A673 (cell line): ENCODE results near the gene SRXN1. TPM values are rescaled to one million over a fixed set of nuclear protein-coding genes. Genes with fewer than 3 reads are reported as not detected.

Experiments
- BruUV-seq: library from RNA; stranded (reverse); fragments of 400-500 nt; replicated peaks from 2 replicates; lab custom pipeline; 2021; lab: Mats Ljungman, UMichigan
- CTCF ChIA-PET: fragments of 300-600 bp; sonication (Branson Sonifier 250); formaldehyde crosslinking; loops from one replicate; lab custom pipeline; 2022; ENCODE audit warnings: antibody characterized with exemption; lab: Charles Lee
- POLR2A ChIA-PET: fragments of 300-600 bp; sonication (Branson Sonifier 250); formaldehyde crosslinking; loops from one replicate; lab custom pipeline; 2022; ENCODE audit warnings: antibody characterized with exemption; ENCODE audit not compliant: low non-redundant PET; lab: Charles Lee
- DNase-seq: peaks from one replicate; pipeline ENCODE4 v3.0.0-alpha.2; 2015; ENCODE audit warnings: low spot score
- H3K27ac ChIP-seq: fragments of 200-600 bp; sonication (generic); 2 replicates; pipeline ENCODE4 v1.5.1; 2016; ENCODE audit warnings: mixed run types, low read depth, mild to moderate bottlenecking, mixed read lengths, antibody characterized with exemption, low read length; ENCODE audit not compliant: poor library complexity, severe bottlenecking
- H3K27me3 ChIP-seq: fragments of 200-600 bp; sonication (generic); replicated peaks from 2 replicates; pipeline ENCODE4 v1.6.1; 2017; ENCODE audit warnings: mixed run types, low read depth, mild to moderate bottlenecking, mixed read lengths, antibody characterized with exemption, low read length; ENCODE audit not compliant: insufficient read depth, poor library complexity
- H3K36me3 ChIP-seq: fragments of 200-600 bp; sonication (generic); 2 replicates; pipeline ENCODE4 v1.6.1; 2016; ENCODE audit warnings: mixed run types, mild to moderate bottlenecking, mixed read lengths, antibody characterized with exemption, low read length; ENCODE audit not compliant: insufficient read depth, poor library complexity, severe bottlenecking
- H3K4me1 ChIP-seq: fragments of 200-600 bp; sonication (generic); 2 replicates; pipeline ENCODE4 v1.6.1; 2017; ENCODE audit warnings: mixed run types, mild to moderate bottlenecking, mixed read lengths, antibody characterized with exemption, low read length; ENCODE audit not compliant: insufficient read depth, poor library complexity, severe bottlenecking
- H3K4me3 ChIP-seq: fragments of 200-600 bp; sonication (generic); 2 replicates; pipeline ENCODE4 v1.5.1; 2016; ENCODE audit warnings: low read depth, mixed run types, mild to moderate bottlenecking, mixed read lengths, low read length; ENCODE audit not compliant: poor library complexity, severe bottlenecking
- H3K9me3 ChIP-seq: fragments of 200-600 bp; sonication (generic); 2 replicates; pipeline ENCODE4 v1.6.1; 2016; ENCODE audit warnings: mixed run types, low read depth, mild to moderate bottlenecking, mixed read lengths, antibody characterized with exemption, low read length; ENCODE audit not compliant: poor library complexity, severe bottlenecking
- CTCF ChIP-seq: fragments of 300-800, 200-600 bp; sonication (generic); conservative IDR thresholded peaks from 2 replicates; pipeline ENCODE4 v1.5.1; 2017; ENCODE audit warnings: low read depth, mild to moderate bottlenecking, antibody characterized with exemption, low read length, moderate library complexity, mixed read lengths
- EZH2 ChIP-seq: fragments of 200-600 bp; sonication (generic); IDR thresholded peaks from 2 replicates; pipeline ENCODE4 v1.6.1; 2017; ENCODE audit warnings: borderline replicate concordance, low read depth, mild to moderate bottlenecking, mixed read lengths, antibody characterized with exemption, low read length; ENCODE audit not compliant: poor library complexity, severe bottlenecking
- intact Hi-C: fragments of 100-400 bp; cut with micrococcal nuclease; formaldehyde crosslinking; loops from one replicate; pipeline ENCODE4 v1.10.0; 2022; ENCODE audit not compliant: unreplicated experiment
- total RNA-seq: library from RNA; stranded (reverse); gene quantifications from 2 replicates; pipeline ENCODE4 v1.2.3, GENCODE V29; 2021

SRXN1 gene
- total RNA-seq, 1 experiment from 2014 or later = 11.5 TPM

- no peaks in the 10 kb centered on the region for H3K9me3 ChIP-seq
- intact Hi-C loops = no loop called here
- CTCF ChIA-PET = interaction anchor here (1.5 kb wide), 1 partner anchor 32 kb away, joined by 3 read pairs; no protein-coding TSS in a partner anchor
- H3K4me1 ChIP-seq = peaks cover 6% of the 10 kb centered on the region
- DNase-seq = peak; percentile 45
- H3K27me3 ChIP-seq = peaks cover 65% of the 10 kb centered on the region
- POLR2A ChIA-PET = no interaction called here
- no TSS peak for BruUV-seq
- no peak within 1 kb of the TSS for H3K27ac ChIP-seq
- H3K36me3 ChIP-seq = no peaks in the 10 kb centered on the region
- H3K4me3 ChIP-seq = no peak within 1 kb of the TSS
- TF ChIP-seq EZH2 = peak; percentile 73
- no peak for TF ChIP-seq CTCF
These were observed 42.6 kb downstream of the SRXN1 start, which contains the start of gene TCF15 for GRCh38 chr20:610130-611046. Gene TCF15 (minus strand): TSS chr20:610309. CDS start chr20:610237, 72 bp downstream.

GRCh38 chr20:609371-609964 is 43.5 kb downstream of the SRXN1 start:
- no peak for DNase-seq

GRCh38 chr20:608970-609369 is 44.0 kb downstream of the SRXN1 start:
- TF ChIP-seq EZH2 = no peak
- TF ChIP-seq CTCF = no peak
- H3K4me1 ChIP-seq = peaks cover 6% of the 10 kb centered on the region
- H3K4me3 ChIP-seq = no peak overlapping the region
- no peaks in the 10 kb centered on the region for H3K9me3 ChIP-seq
- peaks cover 57% of the 10 kb centered on the region for H3K27me3 ChIP-seq
- CTCF ChIA-PET = no interaction called here
- no TSS peak for BruUV-seq
- no peak overlapping the region for H3K27ac ChIP-seq
- POLR2A ChIA-PET = no interaction called here
- intact Hi-C loops = no loop called here
- H3K36me3 ChIP-seq = no peaks in the 10 kb centered on the region
- DNase-seq = no peak

More at GRCh38 chr20:609371-609964, 43.5 kb downstream of the SRXN1 start:
- no TSS peak for BruUV-seq
- ChIA-PET CTCF (no interaction called here), POLR2A (no interaction called here)
- Histone ChIP-seq H3K27me3 (peaks cover 59% of the 10 kb centered on the region), H3K9me3 (no peaks in the 10 kb centered on the region), H3K27ac (no peak overlapping the region), H3K4me3 (no peak overlapping the region), H3K36me3 (no peaks in the 10 kb centered on the region), H3K4me1 (peaks cover 6% of the 10 kb centered on the region)
- intact Hi-C loops = no loop called here
- no peak for TF ChIP-seq CTCF
- TF ChIP-seq EZH2 = peak; percentile 93
